HG03565 (cell line): ENCODE results near the gene MCM6.
A peak's percentile ranks its signal among the peaks of the same experiment; 100 is the strongest.
"Not testable (repeated sequence)": the region's sequence is repeated elsewhere in the genome, so short reads cannot be mapped to it uniquely, and the experiment has no call there.

ENCODE experiments used
- ATAC-seq: cut with Tn5 transposase; IDR thresholded peaks from one replicate; pipeline ENCODE4 v1.9.1; 2021; ENCODE audit warnings: mild to moderate bottlenecking, moderate library complexity; ENCODE audit not compliant: unreplicated experiment

Gene MCM6

GRCh38 chr2:135876066-135876711 is at the start of gene MCM6:
TSS of gene MCM6 (minus strand) at chr2:135876443. CDS start at chr2:135876365, 78 bp downstream.
- ATAC-seq: peak; percentile 75

GRCh38 chr2:135925571-135925970 is 49.3 kb upstream of the MCM6 start:
- no peak for ATAC-seq

DNA sequence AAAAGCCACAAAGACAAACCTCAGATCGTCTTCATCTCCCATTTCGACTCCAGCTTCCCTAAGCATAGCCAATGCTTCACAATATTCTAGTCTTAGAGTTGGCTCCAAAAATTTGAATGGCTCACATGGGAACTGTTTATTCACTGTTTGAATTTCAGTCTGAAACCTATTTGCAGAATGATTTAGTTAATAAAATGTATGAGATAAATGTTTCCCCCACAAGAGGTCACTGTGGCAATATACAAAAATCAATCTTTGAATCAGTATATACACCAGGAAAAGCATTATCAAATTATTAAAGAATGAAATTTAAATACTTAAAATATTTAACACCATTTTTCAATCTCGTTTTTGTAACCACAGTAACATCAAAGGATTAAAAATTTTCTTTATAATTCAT is 40.0 kb upstream of the MCM6 start:
- ATAC-seq: no peak

DNA sequence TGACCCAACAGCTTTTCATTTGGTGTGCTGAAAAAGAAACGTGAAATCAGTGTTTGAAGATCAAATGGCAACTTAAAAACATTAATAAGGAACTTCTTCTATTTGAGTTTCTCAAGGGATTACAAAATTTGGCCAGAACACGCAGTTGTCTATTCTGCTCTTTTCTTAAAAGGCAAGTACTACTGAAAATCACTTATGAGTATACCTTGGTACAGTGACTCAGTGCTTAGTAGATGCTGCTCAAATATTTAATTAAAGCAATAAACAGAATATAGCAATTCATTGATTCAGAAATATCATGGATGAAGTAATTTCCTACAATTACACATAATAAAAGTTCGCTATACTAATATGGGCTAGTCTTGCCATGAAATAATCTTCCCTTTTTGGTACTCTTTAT is 38.2 kb upstream of the MCM6 start:
- no peak for ATAC-seq

- no peak for ATAC-seq
These were observed 37.6 kb upstream of the MCM6 start for GRCh38 chr2:135913727-135914365.

- no peak for ATAC-seq
These were observed 33.7 kb upstream of the MCM6 start for GRCh38 chr2:135909976-135910375.

DNA sequence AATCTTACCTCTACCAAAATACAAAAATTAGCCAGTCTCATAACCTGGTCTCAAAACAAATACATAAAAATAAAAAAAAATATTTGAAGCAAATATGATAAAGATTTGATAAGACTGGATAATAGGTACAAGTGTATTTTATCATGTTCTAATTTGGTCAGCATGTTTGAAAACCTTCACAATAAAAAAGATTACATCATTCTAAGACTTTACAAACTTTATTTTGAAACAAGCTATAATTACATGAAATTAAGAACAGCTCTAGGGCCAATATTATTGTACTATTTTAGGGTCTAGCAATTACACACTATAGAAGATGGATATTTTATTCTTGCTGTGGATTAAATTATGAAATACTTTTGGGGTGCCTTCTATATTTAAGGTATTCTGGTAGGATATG is 29.4 kb upstream of the MCM6 start:
- no peak for ATAC-seq

DNA sequence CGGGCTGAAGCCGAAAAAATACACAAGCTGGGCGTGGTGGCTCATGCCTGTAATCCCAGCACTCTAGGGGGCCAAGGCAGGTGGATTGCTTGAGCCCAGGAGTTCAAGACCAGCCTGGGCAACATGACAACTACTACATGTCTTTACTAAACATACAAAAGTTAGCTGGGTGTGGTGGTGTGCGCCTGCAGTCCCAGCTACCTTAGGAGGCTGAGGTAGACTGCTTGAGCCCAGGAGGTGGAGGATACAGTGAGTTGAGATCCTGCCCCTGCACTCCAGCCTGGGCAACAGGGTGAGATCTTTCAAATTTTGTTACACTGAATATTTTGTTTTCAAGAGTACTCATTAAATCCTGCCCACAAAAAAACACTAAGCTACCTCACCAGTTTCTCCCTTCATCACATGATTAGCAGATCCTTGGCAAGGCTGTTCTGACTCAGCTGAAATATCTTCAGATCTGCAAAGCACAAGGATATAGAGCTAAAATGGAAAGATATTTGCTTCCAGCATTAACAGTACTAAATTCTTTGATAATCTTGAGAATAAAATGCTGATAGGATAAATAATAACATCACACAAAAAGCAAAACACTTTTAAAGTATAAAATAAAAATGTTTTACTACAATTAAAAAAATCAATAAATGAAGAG is 28.2 kb upstream of the MCM6 start:
- no peak for ATAC-seq

DNA sequence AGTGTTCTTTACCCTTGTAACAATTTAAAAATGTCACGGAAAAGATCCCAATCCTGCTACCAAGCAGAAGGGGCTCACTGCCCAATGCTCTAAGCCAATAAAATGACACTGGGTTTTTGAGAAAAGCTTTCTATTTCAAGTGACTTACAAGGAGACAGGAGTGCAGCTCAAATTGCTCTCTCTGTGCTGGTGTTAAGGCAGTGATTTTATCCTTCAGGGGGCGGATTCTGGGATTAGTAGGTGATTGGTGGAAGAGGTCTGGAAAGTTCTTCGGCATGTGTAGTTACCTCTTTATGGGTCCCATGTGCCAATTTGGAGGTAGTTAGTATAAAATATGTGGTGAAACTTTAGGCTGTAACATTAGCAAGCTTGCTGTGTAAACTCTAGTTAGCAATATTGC is 27.4 kb upstream of the MCM6 start:
- no peak for ATAC-seq

- ATAC-seq: no peak
These were observed 23.3 kb upstream of the MCM6 start for GRCh38 chr2:135899567-135899966.

- no peak for ATAC-seq
These were observed 22.1 kb upstream of the MCM6 start for GRCh38 chr2:135898234-135898786.

DNA sequence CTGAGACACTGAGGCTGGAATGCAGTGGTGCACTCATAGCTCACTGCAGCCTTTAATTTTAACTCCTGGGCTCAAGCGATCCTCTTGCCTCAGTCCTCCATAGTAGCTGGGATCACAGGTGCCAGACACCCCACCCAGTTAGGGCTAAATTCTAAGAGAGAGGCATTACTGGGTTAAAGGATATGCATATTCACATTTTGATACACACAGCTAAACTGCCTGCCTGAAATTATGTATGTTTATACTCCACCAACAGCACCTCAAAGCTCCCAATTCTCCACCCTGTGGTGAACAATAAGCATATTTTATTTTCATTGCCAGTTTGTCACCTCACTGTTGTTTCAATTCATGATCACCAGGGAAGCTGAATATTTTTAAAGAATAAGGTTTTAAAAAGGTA is 18.7 kb upstream of the MCM6 start:
- ATAC-seq: no peak

DNA sequence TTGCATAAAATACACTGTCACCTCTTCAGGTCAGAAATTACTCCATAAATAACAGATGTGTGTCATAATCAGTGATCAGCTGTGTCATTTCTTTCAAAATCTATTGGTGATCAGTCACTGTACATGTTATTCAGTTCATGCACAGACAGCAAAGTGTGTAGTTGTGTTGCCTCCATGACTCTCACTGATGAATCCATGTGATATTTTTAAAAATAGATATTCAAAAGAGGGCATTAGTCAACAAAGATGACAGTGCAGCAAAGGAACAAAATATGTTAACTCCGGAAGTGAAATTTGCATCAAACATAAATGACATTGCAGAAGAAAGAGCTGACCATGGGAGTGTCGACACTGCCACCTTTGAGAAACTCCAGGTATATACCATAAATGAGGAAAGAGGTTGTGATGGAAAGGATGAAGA is 17.1 kb upstream of the MCM6 start:
- ATAC-seq: peak; percentile 53

- ATAC-seq: no peak
These were observed 14.6 kb upstream of the MCM6 start for GRCh38 chr2:135890835-135891234.

DNA sequence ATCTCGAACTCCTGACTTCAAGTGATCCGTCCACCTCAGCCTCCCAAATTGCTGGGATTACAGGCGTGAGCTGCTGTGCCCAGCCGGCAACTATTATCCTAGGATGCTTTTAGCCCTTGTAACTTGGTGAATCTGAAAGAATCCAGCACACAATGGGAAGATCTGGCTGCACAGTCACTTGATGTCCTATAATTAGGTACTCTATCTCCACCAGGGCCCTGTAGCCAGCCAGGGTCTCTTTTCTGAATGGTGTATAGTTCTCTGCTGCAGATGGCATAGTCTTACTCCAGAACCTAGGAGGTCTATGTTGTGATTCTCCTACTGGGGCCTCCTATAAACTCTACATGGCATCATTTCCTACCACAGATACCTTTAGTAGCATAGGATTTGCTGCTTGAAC is 13.9 kb upstream of the MCM6 start:
- ATAC-seq: no peak

DNA sequence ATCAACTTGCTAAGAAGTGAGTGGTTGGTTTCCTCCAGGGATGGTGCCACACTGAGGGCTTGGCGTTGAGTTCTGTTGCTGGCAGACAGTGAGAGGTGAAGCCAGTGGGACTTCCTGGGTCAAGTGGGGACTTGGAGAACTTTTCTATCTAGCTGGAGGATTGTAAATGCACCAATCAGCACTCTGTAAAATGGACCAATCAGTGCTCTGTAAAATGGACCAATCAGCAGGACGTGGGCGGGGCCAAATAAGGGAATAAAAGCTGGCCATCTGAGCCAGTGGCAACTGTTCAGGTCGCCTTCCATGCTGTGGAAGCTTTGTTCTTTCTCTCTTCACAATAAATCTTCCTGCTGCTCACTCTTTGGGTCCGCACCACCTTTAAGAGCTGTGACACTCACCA is 12.3 kb upstream of the MCM6 start:
- not testable (repeated sequence) for ATAC-seq

DNA sequence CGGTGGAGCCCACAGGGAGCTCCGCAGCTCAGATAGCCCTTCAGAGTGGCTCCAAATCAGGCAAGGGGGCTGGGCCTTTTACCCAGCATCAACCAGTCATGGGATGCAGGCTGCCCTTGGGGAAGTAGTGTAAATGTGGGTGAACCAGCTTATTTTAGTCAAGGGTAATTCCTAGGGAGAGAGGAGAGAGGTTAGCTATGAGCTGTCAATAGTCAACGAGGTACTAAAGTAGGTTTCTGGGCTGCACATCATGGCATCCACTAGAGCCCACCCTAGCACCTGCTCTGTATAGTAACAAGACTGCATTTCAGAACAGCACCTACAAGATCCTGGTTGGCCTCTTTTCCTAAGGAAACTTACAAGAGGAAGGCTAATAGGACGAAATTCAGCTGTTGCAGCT is 9.5 kb upstream of the MCM6 start:
- ATAC-seq: no peak

- no peak for ATAC-seq
These were observed 6.2 kb upstream of the MCM6 start for GRCh38 chr2:135882415-135882814.

DNA sequence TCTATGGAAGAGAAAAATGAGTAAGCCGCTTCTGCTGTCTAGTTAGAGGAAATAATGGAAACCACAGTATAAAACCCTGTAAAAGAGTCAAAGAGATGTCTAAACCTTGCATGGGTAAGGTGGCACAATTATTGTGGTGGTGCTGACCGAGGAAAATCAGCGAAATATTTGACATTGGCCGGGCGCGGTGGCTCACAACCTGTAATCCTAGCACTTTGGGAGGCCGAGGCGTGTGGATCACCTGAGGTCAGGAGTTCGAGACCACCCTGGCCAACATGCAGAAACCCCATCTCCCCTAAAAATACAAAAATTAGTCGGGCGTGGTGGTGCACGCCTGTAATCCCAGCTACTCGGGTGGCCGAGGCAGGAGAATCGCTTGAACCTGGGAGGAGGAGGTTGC is 527 bp upstream of the MCM6 start:
- ATAC-seq: not testable (repeated sequence)

- ATAC-seq: peak; percentile 36
These were observed 665 bp downstream of the MCM6 start for GRCh38 chr2:135875491-135876065.

- no peak for ATAC-seq
These were observed 1.4 kb downstream of the MCM6 start for GRCh38 chr2:135874777-135875365.
